Endometrial microvascular endothelial cells (primary cell): ENCODE data around the gene UBA3. TPM values are rescaled to one million over a fixed set of nuclear protein-coding genes. Genes with fewer than 3 reads are reported as not detected.

Experiments used
- in situ Hi-C: cut with HindIII; loops from 2 replicates; pipeline ENCODE4 v1.10.0; 2017; ENCODE audit warnings: low sequenced_read_pairs, low pct_unique_long_range_greater_than_20kb; ENCODE audit errors: inconsistent ontology term
- total RNA-seq: library from RNA; depleted of rRNA; stranded (reverse); fragments of >200 nt; gene quantifications from one replicate; pipeline ENCODE4 v1.2.3, GENCODE V29; 2015; ENCODE audit errors: inconsistent ontology term

The UBA3 gene
- total RNA-seq, 1 donor from 2014 or later: 73.8 TPM

DNA sequence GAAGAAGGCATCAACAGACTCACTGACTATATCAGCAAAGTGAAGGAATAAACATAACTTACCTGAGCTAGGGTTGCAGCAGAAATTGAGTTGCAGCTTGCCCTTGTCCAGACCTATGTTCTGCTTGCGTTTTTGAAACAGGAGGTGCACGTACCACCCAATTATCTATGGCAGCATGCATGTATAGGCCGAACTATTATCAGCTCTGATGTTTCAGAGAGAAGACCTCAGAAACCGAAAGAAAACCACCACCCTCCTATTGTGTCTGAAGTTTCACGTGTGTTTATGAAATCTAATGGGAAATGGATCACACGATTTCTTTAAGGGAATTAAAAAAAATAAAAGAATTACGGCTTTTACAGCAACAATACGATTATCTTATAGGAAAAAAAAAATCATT, 24.4 kb upstream of the UBA3 start:
- in situ Hi-C loops: no loop called here

DNA sequence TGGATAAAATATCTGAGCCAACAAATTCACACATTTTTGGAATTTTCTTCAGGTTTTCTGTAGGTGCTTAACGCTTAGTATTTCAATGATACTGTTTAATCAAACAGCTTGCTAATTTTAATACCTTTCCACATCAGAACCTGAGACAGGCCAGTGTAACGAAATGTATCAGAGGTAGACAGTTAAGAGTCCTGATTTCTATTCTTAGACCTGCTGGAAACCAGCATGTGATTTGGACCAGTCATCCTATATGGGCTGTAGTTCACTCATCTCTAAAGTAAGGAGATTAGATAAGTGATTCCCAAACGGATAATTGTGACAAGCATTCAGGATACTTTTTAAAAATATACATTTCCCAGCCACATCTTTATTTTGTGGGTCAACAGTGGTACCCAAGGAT, 23.0 kb upstream of the UBA3 start:
- in situ Hi-C loops: no loop called here

DNA sequence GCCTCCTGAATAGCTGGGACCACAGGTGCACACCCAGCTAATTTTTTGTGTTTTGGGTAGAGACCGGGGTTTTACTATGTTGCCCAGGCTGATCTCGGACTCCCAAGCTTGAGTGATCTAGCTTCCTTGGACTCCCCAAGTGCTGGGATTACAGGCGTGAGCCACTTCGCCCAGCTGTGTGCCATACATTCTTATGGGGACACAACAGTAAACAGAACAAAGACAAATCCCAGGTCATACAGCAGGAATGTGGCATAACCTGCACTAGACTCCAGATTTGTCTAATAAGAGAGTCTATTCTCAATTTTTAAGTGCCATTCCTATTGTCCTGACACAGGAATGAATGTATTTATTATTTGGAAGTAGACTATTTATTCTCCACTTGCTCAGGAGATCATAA, 22.2 kb upstream of the UBA3 start:
- in situ Hi-C loops: no loop called here

DNA sequence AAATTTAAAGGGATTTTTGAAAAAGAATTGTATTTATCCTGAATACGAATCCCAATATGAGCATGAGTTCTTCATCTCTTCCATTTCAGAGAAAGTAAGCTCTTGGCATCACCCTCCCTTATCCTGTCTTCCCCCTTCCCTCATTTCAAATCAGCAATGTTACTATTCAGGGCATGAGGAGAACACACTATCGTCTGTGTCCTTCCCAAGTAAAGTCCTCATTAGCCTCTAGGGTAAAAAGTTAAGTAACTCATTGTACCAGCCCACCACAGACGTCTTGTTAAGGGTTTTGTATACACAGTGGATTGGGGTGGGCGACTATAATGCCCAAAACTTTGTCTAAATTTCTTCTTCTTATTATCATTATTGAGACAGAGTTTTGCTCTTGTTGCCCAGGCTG, 19.4 kb upstream of the UBA3 start:
- in situ Hi-C loops: no loop called here

DNA sequence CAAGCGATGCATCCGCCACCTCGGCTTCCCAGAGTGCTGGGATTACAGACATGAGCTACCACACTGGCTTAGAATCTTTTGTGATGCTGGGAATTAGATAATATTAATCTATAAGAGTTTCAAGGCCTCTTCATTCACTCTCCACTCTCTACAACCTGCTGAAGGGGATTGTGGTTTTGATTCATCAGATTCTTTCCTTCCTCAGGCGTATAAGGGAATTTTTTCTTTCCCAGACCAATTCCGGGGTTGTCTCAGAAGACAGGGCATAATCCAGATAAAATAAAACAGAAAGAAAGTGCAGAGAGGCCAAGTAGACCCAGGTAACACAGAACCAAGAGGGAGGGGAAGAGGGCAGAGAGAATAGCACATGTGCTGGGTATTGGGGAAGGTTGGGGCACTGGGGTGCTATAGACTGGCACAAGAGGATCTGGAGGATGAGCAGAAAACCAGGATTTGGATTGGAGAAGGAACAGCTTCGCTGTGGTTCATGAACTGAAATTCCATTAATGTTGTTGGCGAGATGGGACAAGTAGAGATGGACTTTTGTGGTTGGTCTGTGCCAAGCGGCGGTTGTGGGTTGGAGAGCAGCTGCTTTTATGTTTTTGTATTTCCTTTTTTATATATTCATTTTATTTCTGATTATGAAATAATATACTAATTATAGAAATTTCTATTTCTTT, 17.4 kb upstream of the UBA3 start:
- in situ Hi-C loops: no loop called here

DNA sequence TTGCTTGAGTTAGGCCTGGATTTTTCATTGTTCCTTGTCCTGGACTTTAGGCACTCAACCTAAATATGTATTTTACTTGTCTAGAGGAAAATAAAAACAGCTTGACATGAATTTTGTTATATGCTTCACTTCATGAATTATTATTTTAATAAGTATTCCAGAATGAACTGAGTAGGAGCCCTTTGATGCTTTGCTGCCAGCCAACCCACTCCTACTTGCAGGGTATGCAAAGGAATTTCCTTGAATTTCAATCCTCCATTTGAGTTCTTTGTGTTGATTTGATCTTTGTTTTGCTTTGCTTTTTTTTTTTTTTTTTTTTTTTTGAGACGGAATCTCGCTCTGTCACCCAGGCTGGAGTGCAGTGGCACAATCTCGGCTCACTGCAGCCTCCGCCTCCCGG, 16.1 kb upstream of the UBA3 start:
- in situ Hi-C loops: no loop called here

DNA sequence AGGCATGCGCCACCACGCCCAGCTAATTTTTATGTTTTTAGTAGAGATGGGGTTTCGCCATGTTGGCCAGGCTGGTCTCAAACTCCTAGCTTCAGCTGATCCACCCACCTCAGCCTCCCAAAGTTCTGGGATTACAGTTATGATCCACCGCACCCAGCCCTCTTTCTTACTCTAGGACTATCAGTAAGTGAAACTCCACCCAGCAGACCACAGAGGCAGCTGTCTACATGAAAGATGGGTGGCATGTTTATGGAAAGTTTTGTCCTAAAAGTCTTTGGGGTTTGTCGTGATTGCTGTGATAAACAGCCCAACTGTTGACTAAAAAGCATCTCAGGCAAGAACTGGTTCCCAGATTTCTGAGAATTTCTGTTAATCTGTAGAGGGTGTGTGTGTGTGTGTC, 15.5 kb upstream of the UBA3 start:
- in situ Hi-C loops: no loop called here

DNA sequence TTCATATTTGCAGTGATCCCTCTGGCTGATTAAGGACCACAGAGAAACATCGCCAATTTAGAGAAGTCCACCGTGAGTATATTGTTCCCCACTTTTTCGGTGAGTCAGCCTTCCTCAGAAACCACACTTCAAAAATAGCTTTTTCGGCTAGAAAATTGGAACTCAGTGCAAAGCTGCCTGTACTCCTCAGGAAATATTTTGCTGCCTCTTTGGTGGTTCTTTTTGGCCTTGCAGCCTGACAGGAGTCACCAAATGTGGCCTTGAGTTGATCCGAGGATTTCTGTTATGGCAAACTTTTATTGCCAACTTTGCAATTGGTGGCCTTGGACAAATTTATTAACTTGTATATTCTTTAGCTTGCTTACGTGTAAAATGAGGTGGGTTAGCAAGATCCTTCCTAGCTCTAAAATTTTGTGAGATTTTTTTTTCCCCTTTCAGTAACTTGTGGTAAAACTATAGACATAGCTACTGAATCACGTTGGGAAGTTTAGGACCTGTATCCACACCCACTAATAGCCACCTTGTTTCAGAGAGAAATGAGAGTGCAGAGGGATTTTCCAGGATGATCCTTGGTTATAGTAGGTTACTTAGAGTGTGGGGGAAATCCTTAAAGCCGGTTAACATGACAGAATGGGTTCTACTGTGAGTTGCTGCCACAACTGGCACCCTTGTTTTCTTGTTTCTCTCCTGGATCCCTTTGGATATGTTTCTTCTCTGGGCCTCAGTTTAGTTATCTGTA, 14.5 kb upstream of the UBA3 start:
- in situ Hi-C loops: no loop called here

DNA sequence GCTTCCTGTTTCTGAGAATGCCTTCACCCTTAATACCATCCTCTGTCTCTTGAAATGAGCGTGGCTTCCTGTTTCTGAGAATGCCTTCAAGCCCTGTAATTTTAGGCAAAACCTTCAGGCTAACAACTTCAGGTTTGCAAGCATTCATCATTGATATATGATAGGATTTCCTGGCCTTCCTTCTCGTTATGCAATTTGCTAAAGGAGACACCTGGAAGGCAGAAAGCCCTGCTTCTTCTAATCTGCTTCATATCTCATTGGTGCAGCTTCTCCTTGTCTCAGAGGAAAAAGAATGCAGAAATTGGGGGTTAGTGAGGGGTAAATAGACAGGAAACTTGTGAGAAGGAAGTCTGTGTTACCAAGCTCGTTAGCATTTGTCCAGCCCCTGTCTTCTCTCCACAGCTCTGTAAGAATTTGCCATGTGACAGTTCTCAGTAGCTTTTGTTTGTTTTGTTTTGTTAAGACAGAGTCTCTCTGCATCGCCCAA, 11.9 kb upstream of the UBA3 start:
- in situ Hi-C loops: no loop called here

DNA sequence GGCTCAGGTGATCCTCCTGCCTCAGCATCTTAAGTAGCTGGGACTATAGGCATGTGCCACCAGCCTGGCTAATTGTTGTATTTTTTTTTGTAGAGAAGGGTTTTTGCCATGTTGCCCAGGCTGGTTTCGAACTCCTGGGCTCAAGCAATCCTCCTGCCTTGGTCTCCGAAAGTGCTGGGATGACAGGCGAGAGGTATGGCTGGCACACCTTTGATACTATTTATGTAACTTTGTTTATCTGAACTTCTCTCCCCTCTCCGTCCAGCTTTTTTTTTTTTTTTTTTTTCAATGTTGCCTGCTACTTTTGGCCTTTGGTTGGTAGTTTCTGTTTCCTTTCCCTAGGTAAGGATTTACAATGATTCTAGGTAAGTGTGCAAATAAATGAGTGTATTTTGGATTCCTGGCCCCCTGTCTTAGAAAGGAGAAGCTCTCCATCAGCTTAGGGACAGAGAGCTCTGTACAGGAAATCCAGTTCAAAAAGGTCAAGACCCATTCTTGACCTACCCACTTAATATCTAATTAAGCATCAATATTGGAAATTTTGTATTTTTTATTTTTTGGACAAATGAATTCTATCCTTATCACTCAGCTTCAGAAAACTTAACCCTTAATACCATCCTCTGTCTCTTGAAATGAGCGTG, 11.3 kb upstream of the UBA3 start:
- in situ Hi-C loops: no loop called here

DNA sequence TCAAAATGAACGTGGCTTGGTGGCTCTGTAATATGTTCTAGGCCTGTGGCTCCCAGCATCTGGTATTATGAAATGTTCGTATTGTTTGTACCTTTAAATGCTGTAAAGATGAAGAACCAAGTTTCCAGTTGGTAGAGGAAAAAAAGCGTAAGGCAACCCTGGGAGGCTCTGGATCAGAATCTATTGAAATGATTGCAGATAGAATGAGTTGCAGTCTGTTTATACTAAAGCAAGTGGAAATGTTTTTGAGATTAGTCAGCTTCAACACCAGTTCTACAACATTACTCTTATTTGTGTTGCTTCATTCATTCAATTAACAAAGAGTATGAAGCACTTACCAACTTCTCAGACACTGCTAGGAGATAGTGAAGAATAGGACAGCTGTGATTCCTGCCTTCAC, 9.9 kb upstream of the UBA3 start:
- in situ Hi-C loops: no loop called here

DNA sequence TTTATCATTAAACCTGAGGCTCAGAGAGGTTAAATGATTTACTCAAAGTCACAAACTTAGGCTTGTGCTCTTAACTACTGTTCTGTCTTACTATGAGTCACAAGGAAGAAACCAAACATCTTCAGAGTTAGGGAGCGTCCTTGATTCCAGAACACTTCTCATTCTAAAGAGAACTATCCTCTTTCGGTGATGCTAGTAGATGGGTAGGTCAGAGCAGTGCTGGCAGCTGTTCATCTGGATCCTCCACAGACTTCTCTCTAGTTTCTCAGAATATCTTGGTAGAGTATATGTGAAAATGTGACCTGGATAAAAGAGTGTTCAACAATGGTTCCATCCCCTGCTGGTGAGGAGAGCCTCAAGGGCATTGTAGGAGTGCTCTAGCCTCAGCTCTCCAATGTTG, 7.9 kb upstream of the UBA3 start:
- in situ Hi-C loops: loop anchor here (10.0 kb wide), 1 partner anchor 77 kb away; no protein-coding TSS in a partner anchor

DNA sequence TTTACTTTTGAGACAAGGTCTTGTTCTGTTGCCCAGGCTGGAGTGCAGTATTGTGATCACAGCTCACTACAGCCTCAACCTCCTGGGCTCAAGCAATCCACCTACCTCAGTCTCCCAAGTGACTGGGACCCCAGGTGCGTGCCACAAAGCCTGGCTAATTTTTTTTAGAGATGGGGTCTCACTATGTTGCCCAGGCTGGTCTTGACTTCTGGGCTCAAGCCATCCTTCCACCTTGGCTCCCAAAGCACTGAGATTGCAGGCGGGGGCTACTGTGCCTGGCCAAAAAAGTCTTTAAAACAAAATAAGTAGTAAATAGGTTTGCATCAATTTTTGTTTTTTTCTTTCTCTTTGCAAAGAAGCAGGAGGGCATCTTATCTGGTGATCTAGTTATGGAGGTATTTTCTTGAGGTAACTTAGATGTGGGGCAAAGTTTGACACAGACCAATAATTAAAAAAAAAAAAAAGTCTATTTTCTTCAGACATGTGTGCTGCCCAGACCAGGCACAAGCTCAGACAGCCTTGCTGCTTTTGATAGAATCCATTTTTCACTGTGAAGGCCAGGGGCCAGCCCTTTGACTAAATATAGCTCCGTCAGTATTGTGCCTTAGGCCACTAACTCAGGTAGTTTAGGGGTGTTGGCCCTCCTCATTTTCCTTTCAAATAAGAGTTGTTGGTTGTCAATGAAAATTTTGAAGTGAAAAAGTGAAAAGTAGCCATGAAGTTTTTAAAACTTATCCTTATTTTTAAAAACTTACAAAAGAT, 7.0 kb upstream of the UBA3 start:
- in situ Hi-C loops: loop anchor here (10.0 kb wide), 1 partner anchor 78 kb away; no protein-coding TSS in a partner anchor

DNA sequence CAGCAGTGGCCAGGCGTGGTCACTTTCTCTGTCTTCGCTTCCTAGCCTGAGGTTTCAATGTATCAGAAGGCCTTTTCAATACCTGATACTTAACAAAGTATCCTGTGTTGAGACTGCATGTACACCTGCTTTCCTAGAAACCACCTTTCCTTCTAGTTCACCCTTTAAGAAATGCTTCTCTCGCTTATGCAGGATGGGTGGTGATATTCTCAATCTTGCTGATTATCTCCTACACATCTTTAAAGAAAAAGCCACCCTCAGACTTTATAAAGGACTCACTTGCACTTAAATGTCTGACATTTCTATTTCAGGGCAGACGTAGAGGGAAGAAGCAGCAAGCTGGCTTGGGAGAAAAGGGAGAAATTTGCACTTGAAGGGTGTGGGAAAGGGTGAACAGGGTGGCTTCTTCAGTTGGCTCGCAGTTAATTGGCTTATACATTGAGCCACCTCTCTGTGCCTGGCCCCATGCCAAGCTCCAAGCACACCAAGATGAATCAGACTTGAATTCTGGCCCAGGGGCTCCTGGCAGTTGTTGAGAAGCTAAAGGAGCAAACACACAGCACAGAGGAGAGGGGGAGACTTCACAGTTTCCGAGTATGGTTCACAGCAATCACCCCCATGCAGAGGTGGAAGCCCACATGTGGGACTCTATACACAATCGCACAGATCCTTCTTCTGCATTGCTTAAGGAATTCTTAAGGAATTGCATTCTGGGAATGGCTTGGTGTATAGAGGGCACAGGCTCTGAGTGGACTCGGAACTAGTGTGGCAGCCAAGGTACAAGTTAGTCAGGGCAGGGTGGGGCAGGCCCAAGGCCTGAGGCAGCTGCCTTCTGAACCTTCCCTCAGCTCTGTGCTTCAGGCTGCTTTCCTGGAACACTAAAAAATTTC, 5.9 kb upstream of the UBA3 start:
- in situ Hi-C loops: loop anchor here (10.0 kb wide), 1 partner anchor 79 kb away; no protein-coding TSS in a partner anchor

DNA sequence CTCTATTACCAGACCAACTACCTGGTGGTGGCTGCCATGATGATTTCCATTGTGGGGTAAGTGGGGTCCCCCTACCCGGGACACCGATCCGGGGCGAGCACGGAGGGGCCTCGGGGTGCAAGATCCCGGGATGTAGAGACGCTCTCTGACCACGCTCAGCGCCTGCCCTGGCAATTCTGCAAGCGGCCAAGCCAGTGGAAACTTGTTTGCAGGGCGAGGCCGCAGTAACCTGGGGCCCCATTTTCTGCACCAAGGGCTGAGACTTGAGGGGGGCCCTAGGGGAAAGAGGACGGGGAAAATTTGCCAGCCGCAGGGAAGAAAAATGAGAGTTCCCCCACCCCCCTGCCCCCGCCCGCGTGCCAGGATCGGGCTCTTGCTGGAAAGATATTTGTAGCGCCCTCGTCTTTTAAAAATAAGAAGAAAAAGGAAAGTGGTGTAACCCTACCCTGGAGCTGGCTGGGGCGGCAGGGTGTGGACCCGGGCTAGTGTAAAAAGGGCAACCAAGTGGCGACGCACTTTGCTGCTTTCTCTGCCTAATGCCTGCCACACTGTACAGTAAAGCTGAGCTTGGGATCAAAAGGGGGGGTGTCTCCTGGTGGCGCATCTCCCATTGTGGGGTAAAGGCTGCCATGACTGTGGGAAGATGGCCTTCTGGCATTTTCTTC, 5.1 kb upstream of the UBA3 start:
- in situ Hi-C loops: loop anchor here (10.0 kb wide), 1 partner anchor 80 kb away; no protein-coding TSS in a partner anchor

DNA sequence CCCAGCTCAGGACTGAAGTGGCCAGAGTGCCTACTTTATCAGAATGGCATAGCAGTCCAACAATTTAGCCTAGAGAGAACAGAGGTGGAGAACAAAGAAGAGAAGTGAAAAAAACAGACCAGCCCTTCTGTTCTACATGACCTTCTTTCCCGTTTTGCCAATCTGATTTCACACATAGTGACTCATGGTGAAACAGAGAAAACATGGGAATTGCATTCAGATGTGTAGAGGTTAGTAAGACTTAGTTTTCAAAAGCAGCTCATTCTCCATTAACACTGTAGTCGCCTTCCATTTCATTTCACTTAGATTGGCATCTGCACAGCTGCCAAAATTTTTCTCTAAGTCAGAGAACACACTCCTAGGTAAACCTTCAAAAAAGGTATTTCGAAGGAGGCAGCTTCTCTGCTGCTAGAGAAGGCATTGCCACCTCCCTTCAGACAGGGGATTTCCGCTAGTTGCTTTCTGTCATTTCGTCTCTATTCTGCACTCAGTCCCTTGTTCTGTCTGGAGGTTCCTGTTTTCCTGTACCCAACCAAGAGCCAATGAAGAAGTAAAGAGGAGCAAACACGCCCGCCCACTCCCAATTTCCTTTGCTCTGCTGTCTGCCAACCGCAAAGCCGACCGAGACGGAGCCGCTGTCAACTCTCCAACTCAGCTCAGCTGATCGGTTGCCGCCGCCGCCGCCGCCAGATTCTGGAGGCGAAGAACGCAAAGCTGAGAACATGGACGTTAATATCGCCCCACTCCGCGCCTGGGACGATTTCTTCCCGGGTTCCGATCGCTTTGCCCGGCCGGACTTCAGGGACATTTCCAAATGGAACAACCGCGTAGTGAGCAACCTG, 4.4 kb upstream of the UBA3 start, which contains the start of gene ARL6IP5:
TSS of gene ARL6IP5 (plus strand) at position 612 of the 842 bp plus-strand sequence. CDS start at position 723, 111 bp downstream.
- in situ Hi-C loops: loop anchor here (10.0 kb wide), 1 partner anchor 80 kb away; no protein-coding TSS in a partner anchor

DNA sequence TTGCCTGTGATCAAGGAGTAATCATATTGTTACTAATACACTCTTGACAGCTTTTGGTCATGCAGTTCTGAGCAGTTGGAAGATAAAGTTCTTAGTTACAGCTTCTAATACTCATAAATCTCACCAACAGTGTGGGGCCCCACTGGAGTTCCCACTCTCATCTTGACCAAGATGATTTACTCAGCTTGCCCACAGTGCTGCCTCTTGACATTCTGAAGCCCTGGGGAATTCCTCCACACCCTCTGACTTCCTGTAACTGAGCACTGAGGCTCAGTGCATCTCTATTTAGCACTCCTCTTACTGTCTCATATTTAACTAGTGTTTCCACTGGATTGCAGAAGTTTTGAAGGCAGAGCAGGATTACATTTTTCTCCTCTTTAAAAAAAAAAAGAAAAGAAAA, 2.6 kb upstream of the UBA3 start:
- in situ Hi-C loops: loop anchor here (10.0 kb wide), 1 partner anchor 82 kb away; no protein-coding TSS in a partner anchor
